ENCODE results near the gene CSNK2A3. TPM values are rescaled to one million over a fixed set of nuclear protein-coding genes. Genes with fewer than 3 reads are reported as not detected.

CSNK2A3 gene
- total and polyA plus RNA-seq, 9 donors = 0.22 to 2.4 (median 0.48) TPM; not detected in 1

GRCh38 chr11:11397036-11397415 lies 44.0 kb upstream of the CSNK2A3 start:
- Histone ChIP-seq H3K36me3 (no peaks in the 10 kb centered on the region), H3K9me3 (no peaks in the 10 kb centered on the region), H3K27ac (no peak overlapping the region), H3K27me3 (no peaks in the 10 kb centered on the region), H3K4me3 (no peak overlapping the region), H3K4me1 (ENCODE audit: insufficient read depth) (no peaks in the 10 kb centered on the region)
- no peak for DNase-seq
- 80 to 85% (median 83%) methylated on average over 2 of the region's 2 CpGs for WGBS, 3 donors
- intact Hi-C loops (cut with DNase I) = no loop called here
- TF ChIP-seq EP300 (IDR thresholded peaks at IDR 0.05) (no peak), POLR2A (IDR thresholded peaks at IDR 0.05) (no peak)

- Histone ChIP-seq H3K27me3 (no peaks in the 10 kb centered on the region), H3K4me3 (no peak overlapping the region), H3K9me3 (no peaks in the 10 kb centered on the region), H3K4me1 (ENCODE audit: insufficient read depth) (peaks cover 2% of the 10 kb centered on the region), H3K36me3 (no peaks in the 10 kb centered on the region), H3K27ac (no peak overlapping the region)
- intact Hi-C loops (cut with DNase I) = no loop called here
- DNase-seq = peak in 1 of 5 donors; percentile 46
- no peak for TF ChIP-seq POLR2A (IDR thresholded peaks at IDR 0.05)
- TF ChIP-seq CTCF (IDR thresholded peaks at IDR 0.05) = no peak
- TF ChIP-seq EP300 (IDR thresholded peaks at IDR 0.05) = no peak
- WGBS, 3 donors = 19 to 24% (median 23%) methylated on average over 11 of the region's 11 CpGs
These were observed 43.4 kb upstream of the CSNK2A3 start for GRCh38 chr11:11396301-11397035.

- H3K36me3 ChIP-seq = no peaks in the 10 kb centered on the region
- intact Hi-C loops (cut with DNase I) = no loop called here
- no peaks in the 10 kb centered on the region for H3K9me3 ChIP-seq
- 89 to 95% (median 92%) methylated on average over 2 of the region's 2 CpGs for WGBS, 3 donors
- no peak overlapping the region for H3K4me3 ChIP-seq
- H3K27ac ChIP-seq = no peak overlapping the region
- peaks cover 2% of the 10 kb centered on the region for H3K4me1 ChIP-seq (ENCODE audit: insufficient read depth)
- no peak for DNase-seq
- no peaks in the 10 kb centered on the region for H3K27me3 ChIP-seq
- TF ChIP-seq CTCF (IDR thresholded peaks at IDR 0.05) = no peak
- TF ChIP-seq EP300 (IDR thresholded peaks at IDR 0.05) = no peak
- no peak for TF ChIP-seq POLR2A (IDR thresholded peaks at IDR 0.05)
These were observed 42.1 kb upstream of the CSNK2A3 start for GRCh38 chr11:11395126-11395525.

- peaks cover 2% of the 10 kb centered on the region for H3K4me1 ChIP-seq (ENCODE audit: insufficient read depth)
- no peak overlapping the region for H3K27ac ChIP-seq
- H3K36me3 ChIP-seq = no peaks in the 10 kb centered on the region
- DNase-seq = no peak
- intact Hi-C loops (cut with DNase I) = no loop called here
- TF ChIP-seq CTCF (IDR thresholded peaks at IDR 0.05) = no peak
- H3K4me3 ChIP-seq = no peak overlapping the region
- H3K27me3 ChIP-seq = no peaks in the 10 kb centered on the region
- H3K9me3 ChIP-seq = no peaks in the 10 kb centered on the region
These were observed 41.2 kb upstream of the CSNK2A3 start for GRCh38 chr11:11394241-11394640.

- Histone ChIP-seq H3K4me1 (ENCODE audit: insufficient read depth) (peaks cover 2% of the 10 kb centered on the region), H3K36me3 (no peaks in the 10 kb centered on the region), H3K27ac (no peak overlapping the region), H3K4me3 (no peak overlapping the region), H3K9me3 (no peaks in the 10 kb centered on the region), H3K27me3 (no peaks in the 10 kb centered on the region)
- 58 to 63% (median 59%) methylated on average over 13 of the region's 13 CpGs for WGBS, 3 donors
- DNase-seq = no peak
- TF ChIP-seq CTCF (IDR thresholded peaks at IDR 0.05) (no peak), POLR2A (IDR thresholded peaks at IDR 0.05) (no peak), EP300 (IDR thresholded peaks at IDR 0.05) (no peak)
- intact Hi-C loops (cut with DNase I) = no loop called here
These were observed 38.9 kb upstream of the CSNK2A3 start for GRCh38 chr11:11391796-11392463.

Data from ovary (tissue), 9 donors.